ENCODE measurements around the gene KDM2B.
"Not testable (repeated sequence)": the region's sequence is repeated elsewhere in the genome, so short reads cannot be mapped to it uniquely, and the experiment has no call there.

The KDM2B gene

DNA sequence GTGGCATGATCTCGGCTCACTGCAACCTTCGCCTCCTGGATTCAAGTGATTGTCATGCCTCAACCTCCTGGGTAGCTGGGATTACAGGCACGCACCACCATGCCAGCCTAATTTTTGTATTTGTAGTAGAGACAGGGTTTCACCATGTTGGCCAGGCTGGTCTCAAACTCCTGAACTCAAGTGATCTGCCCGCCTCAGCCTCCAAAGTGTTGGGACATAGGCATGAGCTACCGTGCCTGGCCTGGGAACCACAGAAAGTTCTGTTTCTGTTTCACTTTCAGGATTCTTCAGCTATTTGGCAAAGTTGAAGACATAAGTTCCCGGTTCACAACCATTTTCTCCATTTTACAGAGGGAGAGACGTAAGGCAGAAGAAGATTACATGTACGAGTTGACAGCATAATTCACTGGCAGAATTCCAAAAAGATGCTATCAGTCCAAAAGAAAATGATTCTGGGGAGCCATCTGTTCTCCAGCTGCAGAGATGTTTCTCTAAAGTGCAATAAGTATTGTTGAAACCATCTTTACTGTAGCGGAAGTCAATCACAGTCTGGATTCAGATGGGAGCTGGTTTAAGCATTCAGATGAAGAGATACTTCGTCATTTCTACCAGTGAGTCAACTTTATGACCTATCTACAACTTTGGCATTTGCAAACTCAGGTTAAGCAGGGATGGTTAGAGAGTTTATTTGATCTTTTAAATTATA lies 189.1 kb downstream of the KDM2B start:
- TF ChIP-seq, protein P1, sequence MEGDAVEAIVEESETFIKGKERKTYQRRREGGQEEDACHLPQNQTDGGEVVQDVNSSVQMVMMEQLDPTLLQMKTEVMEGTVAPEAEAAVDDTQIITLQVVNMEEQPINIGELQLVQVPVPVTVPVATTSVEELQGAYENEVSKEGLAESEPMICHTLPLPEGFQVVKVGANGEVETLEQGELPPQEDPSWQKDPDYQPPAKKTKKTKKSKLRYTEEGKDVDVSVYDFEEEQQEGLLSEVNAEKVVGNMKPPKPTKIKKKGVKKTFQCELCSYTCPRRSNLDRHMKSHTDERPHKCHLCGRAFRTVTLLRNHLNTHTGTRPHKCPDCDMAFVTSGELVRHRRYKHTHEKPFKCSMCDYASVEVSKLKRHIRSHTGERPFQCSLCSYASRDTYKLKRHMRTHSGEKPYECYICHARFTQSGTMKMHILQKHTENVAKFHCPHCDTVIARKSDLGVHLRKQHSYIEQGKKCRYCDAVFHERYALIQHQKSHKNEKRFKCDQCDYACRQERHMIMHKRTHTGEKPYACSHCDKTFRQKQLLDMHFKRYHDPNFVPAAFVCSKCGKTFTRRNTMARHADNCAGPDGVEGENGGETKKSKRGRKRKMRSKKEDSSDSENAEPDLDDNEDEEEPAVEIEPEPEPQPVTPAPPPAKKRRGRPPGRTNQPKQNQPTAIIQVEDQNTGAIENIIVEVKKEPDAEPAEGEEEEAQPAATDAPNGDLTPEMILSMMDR (IDR thresholded peaks at IDR 0.05; ENCODE audit: insufficient read depth, low read length, poor library complexity, severe bottlenecking): no peak
- no peaks in the 10 kb centered on the region for H3K36me3 ChIP-seq (ENCODE audit: control insufficient read depth, insufficient read depth, low read length)
- DNase-seq (ENCODE audit: extremely low read depth, insufficient read length): peak; percentile 32
- peak overlapping the region; percentile 45 for H3K4me3 ChIP-seq (replicated peaks; ENCODE audit: low read depth, low read length)
- no peaks in the 10 kb centered on the region for H3K27me3 ChIP-seq (replicated peaks; ENCODE audit: control insufficient read depth, insufficient read depth, low read length)

DNA sequence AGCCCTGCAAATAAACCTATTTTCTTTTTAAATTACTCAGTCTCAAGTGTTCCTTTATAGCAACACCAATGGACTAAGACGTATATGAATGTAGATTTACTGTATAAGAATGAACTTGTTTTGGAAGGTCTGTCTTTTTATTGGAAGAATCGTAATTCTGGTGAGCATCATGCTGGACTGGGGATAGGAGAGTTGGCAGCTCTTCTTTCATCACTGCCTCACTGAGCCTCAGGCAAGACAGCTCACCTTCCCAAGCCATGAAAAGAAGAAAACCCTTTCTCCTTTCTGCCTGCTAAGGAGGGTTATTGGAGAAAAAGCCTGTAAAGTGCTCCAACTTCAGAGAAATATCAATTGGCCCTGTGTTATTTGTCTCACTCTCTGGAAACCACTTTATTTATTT lies 190.0 kb downstream of the KDM2B start:
- Histone ChIP-seq H3K36me3 (ENCODE audit: control insufficient read depth, insufficient read depth, low read length) (no peaks in the 10 kb centered on the region), H3K4me3 (replicated peaks; ENCODE audit: low read depth, low read length) (no peak overlapping the region), H3K27me3 (replicated peaks; ENCODE audit: control insufficient read depth, insufficient read depth, low read length) (no peaks in the 10 kb centered on the region)
- TF ChIP-seq, protein P1 (IDR thresholded peaks at IDR 0.05; ENCODE audit: insufficient read depth, low read length, poor library complexity, severe bottlenecking): no peak
- DNase-seq (ENCODE audit: extremely low read depth, insufficient read length): no peak

DNA sequence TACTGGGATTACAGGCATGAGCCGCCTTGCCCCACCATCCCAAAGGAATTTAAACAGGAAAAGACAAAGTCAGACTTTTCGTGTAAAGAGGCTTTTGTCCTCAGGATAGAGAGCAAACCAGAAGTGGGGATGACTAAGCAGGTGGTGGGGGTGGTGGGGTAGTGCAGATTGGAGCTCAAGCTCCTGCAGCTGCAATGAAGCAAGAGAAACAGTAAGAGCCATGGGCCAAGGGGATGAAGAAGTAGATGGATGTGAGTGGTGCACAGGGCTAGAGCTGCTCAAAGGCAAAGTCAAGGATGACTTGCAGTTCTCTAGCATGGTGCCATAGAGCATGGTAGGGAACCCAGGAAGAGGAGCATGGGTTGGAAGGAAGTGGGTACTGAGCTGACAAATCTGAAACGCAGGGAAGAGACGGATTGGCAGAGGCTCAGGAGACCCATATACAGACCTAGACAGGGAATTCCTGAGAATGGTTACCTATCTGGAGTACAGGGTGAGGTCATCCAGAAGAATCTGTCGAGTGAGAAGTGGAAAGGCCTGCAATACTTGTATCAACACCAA lies 192.3 kb downstream of the KDM2B start:
- Histone ChIP-seq H3K27me3 (replicated peaks; ENCODE audit: control insufficient read depth, insufficient read depth, low read length) (no peaks in the 10 kb centered on the region), H3K36me3 (ENCODE audit: control insufficient read depth, insufficient read depth, low read length) (no peaks in the 10 kb centered on the region), H3K4me3 (replicated peaks; ENCODE audit: low read depth, low read length) (no peak overlapping the region)
- DNase-seq (ENCODE audit: extremely low read depth, insufficient read length): no peak
- TF ChIP-seq, protein P1 (IDR thresholded peaks at IDR 0.05; ENCODE audit: insufficient read depth, low read length, poor library complexity, severe bottlenecking): no peak

DNA sequence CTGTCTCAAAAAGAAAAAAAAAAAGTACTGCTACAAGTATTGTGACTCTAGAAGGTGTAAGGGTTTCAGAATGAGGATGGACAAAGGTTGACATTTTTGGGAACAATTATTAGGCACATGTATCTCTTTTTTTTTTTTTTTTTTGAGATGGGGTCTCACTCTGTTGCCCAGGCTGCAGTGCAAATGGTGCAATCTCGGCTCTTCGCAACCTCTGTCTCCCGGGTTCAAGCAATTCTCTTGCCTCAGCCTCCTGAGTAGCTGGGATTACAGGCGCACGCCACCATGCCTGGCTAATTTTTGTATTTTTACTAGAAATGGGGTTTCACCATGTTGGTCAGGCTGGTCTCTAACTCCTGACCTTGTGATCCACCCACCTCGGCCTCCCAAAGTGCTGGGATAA lies 195.9 kb downstream of the KDM2B start:
- H3K36me3 ChIP-seq (ENCODE audit: control insufficient read depth, insufficient read depth, low read length); H3K27me3 ChIP-seq (replicated peaks; ENCODE audit: control insufficient read depth, insufficient read depth, low read length); DNase-seq (ENCODE audit: extremely low read depth, insufficient read length); H3K4me3 ChIP-seq (replicated peaks; ENCODE audit: low read depth, low read length): not testable (repeated sequence)

DNA sequence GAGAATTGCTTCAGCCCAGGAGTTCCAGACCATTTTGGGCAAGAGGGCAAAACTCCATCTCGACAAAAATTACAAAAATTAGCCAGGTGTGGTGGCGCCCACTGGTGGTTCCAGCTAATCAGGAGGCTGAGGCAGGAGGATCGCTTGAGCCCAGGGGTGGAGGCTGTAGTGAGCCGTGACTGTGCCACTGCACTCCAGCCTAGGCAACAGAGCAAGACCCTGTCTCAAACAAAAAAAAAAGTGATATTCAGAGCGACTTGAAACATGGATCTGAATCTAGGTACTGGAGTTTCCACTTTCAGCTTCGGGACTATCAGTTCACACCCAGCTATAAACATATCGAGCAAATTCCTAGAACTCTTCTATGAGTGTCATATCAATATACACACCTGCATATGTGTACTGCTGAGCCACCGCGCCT lies 197.2 kb downstream of the KDM2B start:
- H3K27me3 ChIP-seq (replicated peaks; ENCODE audit: control insufficient read depth, insufficient read depth, low read length): no peaks in the 10 kb centered on the region
- no peak overlapping the region for H3K4me3 ChIP-seq (replicated peaks; ENCODE audit: low read depth, low read length)
- TF ChIP-seq, protein P1 (IDR thresholded peaks at IDR 0.05; ENCODE audit: insufficient read depth, low read length, poor library complexity, severe bottlenecking): peak; percentile 5

DNA sequence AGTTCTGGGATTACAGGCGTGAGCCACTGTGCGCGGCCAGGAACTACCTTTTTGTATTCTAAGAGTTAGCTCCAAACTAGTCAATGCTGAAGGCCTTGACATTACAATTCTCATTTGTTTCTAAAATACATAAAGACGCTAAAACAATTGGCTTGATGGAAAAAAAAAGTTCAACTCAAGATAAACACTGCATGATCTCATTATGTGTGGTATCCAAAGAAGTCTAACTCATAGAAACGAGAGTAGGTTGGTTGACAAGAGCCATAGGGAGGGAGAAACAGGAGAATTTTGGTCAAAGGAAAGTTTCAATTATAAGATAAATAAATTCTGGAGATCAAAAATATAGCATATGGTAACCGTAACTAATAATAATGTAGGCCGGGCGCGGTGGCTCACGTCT lies 200.9 kb downstream of the KDM2B start:
- Histone ChIP-seq H3K4me3 (replicated peaks; ENCODE audit: low read depth, low read length) (no peak overlapping the region), H3K36me3 (ENCODE audit: control insufficient read depth, insufficient read depth, low read length) (no peaks in the 10 kb centered on the region), H3K27me3 (replicated peaks; ENCODE audit: control insufficient read depth, insufficient read depth, low read length) (no peaks in the 10 kb centered on the region)
- DNase-seq (ENCODE audit: extremely low read depth, insufficient read length): no peak
- TF ChIP-seq, protein P1 (IDR thresholded peaks at IDR 0.05; ENCODE audit: insufficient read depth, low read length, poor library complexity, severe bottlenecking): no peak

More for the DNA sequence above, 197.2 kb downstream of the KDM2B start:
- no peaks in the 10 kb centered on the region for H3K36me3 ChIP-seq (ENCODE audit: control insufficient read depth, insufficient read depth, low read length)
- DNase-seq (ENCODE audit: extremely low read depth, insufficient read length): no peak

All from GM06990 (cell line).